MCF 10A (cell line): ENCODE data around the gene RPGRIP1L. TPM values are rescaled to one million over a fixed set of nuclear protein-coding genes. Genes with fewer than 3 reads are reported as not detected.
A peak's percentile ranks its signal among the peaks of the same experiment; 100 is the strongest.

Experiments used
- BruUV-seq: library from RNA; stranded (reverse); fragments of 400-500 nt; replicated peaks from 2 replicates; lab custom pipeline; 2021; lab: Mats Ljungman, UMichigan
- CTCF ChIA-PET: fragments of 300-600 bp; sonication (Branson Sonifier 250); formaldehyde crosslinking; extraction: SDS; loops from one replicate; lab custom pipeline; 2021; ENCODE audit warnings: antibody characterized with exemption, inconsistent platforms; lab: Yijun Ruan, JAX
- POLR2A ChIA-PET: fragments of 300-600, 350-650 bp; sonication (Branson Sonifier 250); formaldehyde crosslinking; extraction: SDS; loops from one replicate; lab custom pipeline; 2020; ENCODE audit warnings: antibody characterized with exemption, inconsistent platforms; lab: Yijun Ruan, JAX
- DNase-seq: peaks from one replicate; pipeline ENCODE4 v3.0.0-alpha.2; 2018; ENCODE audit not compliant: unreplicated experiment
- H3K27ac Mint-ChIP-seq: one replicate; pipeline ENCODE4 v1.8.0; 2022; ENCODE audit warnings: mild to moderate bottlenecking, low read depth, mixed read lengths; ENCODE audit not compliant: unreplicated experiment
- H3K27me3 Mint-ChIP-seq: one replicate; pipeline ENCODE4 v1.8.0; 2022; ENCODE audit warnings: mixed read lengths; ENCODE audit not compliant: insufficient read depth, unreplicated experiment
- H3K36me3 Mint-ChIP-seq: one replicate; pipeline ENCODE4 v1.8.0; 2022; ENCODE audit warnings: mild to moderate bottlenecking, moderate library complexity, mixed read lengths; ENCODE audit not compliant: insufficient read depth, unreplicated experiment
- H3K4me1 Mint-ChIP-seq: one replicate; pipeline ENCODE4 v1.8.0; 2022; ENCODE audit warnings: mixed read lengths; ENCODE audit not compliant: insufficient read depth, unreplicated experiment
- H3K4me3 Mint-ChIP-seq: one replicate; pipeline ENCODE4 v1.8.0; 2022; ENCODE audit warnings: mild to moderate bottlenecking, moderate library complexity, mixed read lengths; ENCODE audit not compliant: unreplicated experiment
- H3K9me3 Mint-ChIP-seq: one replicate; pipeline ENCODE4 v1.8.0; 2022; ENCODE audit warnings: mixed read lengths; ENCODE audit not compliant: unreplicated experiment
- intact Hi-C: fragments of 100-400 bp; cut with micrococcal nuclease; formaldehyde crosslinking; loops from 2 replicates; pipeline ENCODE4 v1.14.1; 2022
- total RNA-seq: library from RNA; stranded (reverse); gene quantifications from 2 replicates; pipeline ENCODE4 v1.2.3, GENCODE V29; 2022
- TF ChIP-seq, protein P1 (sequence below): fragments of 200-600 bp; IDR thresholded peaks from one replicate; pipeline ENCODE4 v1.8.0; 2022; ENCODE audit warnings: antibody characterized with exemption, mild to moderate bottlenecking; ENCODE audit not compliant: unreplicated experiment

RPGRIP1L gene
- total RNA-seq, 1 experiment from 2014 or later: 13.4 TPM

DNA sequence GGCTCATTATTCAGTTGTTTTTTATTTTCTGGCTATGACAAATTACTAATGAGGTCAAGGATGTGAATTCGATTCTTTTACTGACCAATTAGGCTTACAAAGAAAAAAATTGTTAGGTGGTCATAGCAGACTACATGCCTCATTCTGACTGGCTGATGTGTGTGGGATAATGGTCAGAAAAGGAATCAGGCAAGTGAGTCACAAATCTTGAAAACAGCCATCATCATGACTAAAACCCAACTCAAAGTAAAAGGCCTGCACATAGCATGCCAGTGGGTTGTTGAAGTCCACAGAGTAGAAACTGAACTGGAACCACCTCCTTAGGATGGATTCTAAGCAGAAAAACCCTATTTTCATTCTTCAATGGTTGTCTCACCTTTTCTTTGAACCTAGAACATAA, 8.6 kb downstream of the RPGRIP1L start:
- no peak overlapping the region for H3K4me3 Mint-ChIP-seq
- H3K9me3 Mint-ChIP-seq: no peaks in the 10 kb centered on the region
- peaks cover 45% of the 10 kb centered on the region for H3K36me3 Mint-ChIP-seq
- no peaks in the 10 kb centered on the region for H3K27me3 Mint-ChIP-seq
- ChIA-PET CTCF (no interaction called here), POLR2A (interaction anchor here (0.6 kb wide), 1 partner anchor 45 kb away, joined by 3 read pairs; no protein-coding TSS in a partner anchor)
- BruUV-seq: no TSS peak
- no peak for DNase-seq
- TF ChIP-seq, protein P1, sequence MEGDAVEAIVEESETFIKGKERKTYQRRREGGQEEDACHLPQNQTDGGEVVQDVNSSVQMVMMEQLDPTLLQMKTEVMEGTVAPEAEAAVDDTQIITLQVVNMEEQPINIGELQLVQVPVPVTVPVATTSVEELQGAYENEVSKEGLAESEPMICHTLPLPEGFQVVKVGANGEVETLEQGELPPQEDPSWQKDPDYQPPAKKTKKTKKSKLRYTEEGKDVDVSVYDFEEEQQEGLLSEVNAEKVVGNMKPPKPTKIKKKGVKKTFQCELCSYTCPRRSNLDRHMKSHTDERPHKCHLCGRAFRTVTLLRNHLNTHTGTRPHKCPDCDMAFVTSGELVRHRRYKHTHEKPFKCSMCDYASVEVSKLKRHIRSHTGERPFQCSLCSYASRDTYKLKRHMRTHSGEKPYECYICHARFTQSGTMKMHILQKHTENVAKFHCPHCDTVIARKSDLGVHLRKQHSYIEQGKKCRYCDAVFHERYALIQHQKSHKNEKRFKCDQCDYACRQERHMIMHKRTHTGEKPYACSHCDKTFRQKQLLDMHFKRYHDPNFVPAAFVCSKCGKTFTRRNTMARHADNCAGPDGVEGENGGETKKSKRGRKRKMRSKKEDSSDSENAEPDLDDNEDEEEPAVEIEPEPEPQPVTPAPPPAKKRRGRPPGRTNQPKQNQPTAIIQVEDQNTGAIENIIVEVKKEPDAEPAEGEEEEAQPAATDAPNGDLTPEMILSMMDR: no peak
- no peak overlapping the region for H3K27ac Mint-ChIP-seq
- no peaks in the 10 kb centered on the region for H3K4me1 Mint-ChIP-seq
- intact Hi-C loops: no loop called here

DNA sequence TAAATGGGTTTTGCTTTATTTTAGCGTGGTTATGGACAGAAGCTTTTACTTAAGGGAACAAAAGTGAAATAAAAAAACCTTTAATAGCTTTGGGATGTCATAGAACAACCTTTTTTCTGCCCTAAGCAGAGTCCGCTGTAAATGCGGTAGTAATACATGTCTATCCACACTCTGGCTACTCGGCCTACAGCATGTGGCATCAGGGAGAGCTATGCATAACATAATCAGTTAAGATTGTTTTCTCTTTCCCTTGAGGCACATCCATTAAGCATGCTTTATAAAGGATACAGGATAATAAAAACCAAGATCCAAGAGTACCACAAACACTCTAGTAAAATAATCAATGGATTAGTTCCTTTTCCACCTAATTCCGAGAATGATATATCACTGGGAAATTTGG, 10.3 kb downstream of the RPGRIP1L start:
- BruUV-seq: no TSS peak
- peaks cover 38% of the 10 kb centered on the region for H3K36me3 Mint-ChIP-seq
- TF ChIP-seq, protein P1: no peak
- H3K4me3 Mint-ChIP-seq: no peak overlapping the region
- ChIA-PET CTCF (interaction anchor here (0.6 to 1.0 kb wide), 2 partner anchors 8 to 42 kb away, joined by 3 read pairs; no protein-coding TSS in a partner anchor), POLR2A (no interaction called here)
- no peaks in the 10 kb centered on the region for H3K4me1 Mint-ChIP-seq
- intact Hi-C loops: no loop called here
- no peak overlapping the region for H3K27ac Mint-ChIP-seq
- H3K27me3 Mint-ChIP-seq: no peaks in the 10 kb centered on the region
- no peak for DNase-seq
- no peaks in the 10 kb centered on the region for H3K9me3 Mint-ChIP-seq

DNA sequence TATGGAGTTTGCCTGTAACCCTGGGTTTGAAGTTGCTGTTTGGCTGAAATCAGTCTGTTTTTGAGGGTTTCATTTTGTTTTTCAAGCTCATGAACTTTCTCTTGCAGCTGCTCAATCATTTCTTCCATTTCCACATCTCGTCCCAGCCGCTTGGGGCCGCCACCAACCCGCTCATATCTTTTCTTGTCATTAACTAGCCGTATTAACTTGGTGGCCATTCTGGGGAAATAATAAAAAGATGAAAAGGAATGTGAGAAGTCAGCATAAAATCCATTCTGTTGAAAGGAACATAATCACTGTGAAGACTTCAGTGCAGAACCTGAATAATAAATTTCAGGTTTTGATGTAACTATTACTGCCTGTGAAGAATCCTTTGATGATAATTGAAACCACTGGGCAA, 11.5 kb downstream of the RPGRIP1L start:
- Mint-ChIP-seq H3K4me1 (no peaks in the 10 kb centered on the region), H3K27me3 (no peaks in the 10 kb centered on the region), H3K9me3 (no peaks in the 10 kb centered on the region), H3K4me3 (no peak overlapping the region), H3K27ac (no peak overlapping the region), H3K36me3 (peaks cover 38% of the 10 kb centered on the region)
- intact Hi-C loops: no loop called here
- TF ChIP-seq, protein P1: no peak
- CTCF ChIA-PET: no interaction called here
- POLR2A ChIA-PET: no interaction called here
- DNase-seq: peak; percentile 19
- BruUV-seq: no TSS peak

DNA sequence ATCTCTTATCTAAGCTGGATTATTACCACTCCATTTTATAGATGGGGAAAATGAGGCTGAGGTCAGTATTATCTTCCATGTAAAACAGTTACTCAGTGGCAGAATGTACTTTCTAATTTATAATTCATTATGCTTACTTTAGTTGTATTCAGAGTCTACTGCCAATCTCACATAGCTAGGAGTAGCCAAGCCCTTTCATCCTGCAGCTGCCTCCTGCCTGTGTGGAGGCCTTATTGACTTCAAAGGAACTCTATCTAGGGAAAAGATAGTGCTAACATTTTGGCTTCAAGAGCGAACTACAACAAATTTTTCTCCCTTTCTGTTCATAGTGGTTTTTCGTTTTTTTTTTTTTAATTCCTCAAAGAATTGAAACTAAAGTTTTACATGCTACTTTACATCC, 12.9 kb downstream of the RPGRIP1L start:
- H3K27ac Mint-ChIP-seq: no peak overlapping the region
- no peak overlapping the region for H3K4me3 Mint-ChIP-seq
- no peaks in the 10 kb centered on the region for H3K9me3 Mint-ChIP-seq
- BruUV-seq: no TSS peak
- POLR2A ChIA-PET: interaction anchor here (0.9 kb wide), 1 partner anchor 12 kb away, joined by 4 read pairs; no protein-coding TSS in a partner anchor
- no peaks in the 10 kb centered on the region for H3K27me3 Mint-ChIP-seq
- no peaks in the 10 kb centered on the region for H3K4me1 Mint-ChIP-seq
- peaks cover 48% of the 10 kb centered on the region for H3K36me3 Mint-ChIP-seq
- CTCF ChIA-PET: interaction anchor here (0.6 kb wide), 1 partner anchor 1066 kb away, joined by 3 read pairs; no protein-coding TSS in a partner anchor
- DNase-seq: no peak
- TF ChIP-seq, protein P1: no peak
- intact Hi-C loops: no loop called here
